Measurements from ENCODE around the gene CHRNB1.

The CHRNB1 gene

GRCh38 chr17:7403977-7404736 is 40.7 kb upstream of the CHRNB1 start, which contains the start of gene TMEM256 (continued):
- TF ChIP-seq PRDM10 (tag by site-specific recombination; IDR thresholded peaks at IDR 0.05) = peak; percentile 96
- TF ChIP-seq ZNF248 (tag by site-specific recombination; IDR thresholded peaks at IDR 0.05) = no peak
- TF ChIP-seq ZNF24 (tag by site-specific recombination; IDR thresholded peaks at IDR 0.05) = no peak

GRCh38 chr17:7404737-7405349 is 40.0 kb upstream of the CHRNB1 start:
- ChIA-PET CTCF (interaction anchor here (0.6 to 1.7 kb wide), 5 partner anchors 13 to 317 kb away, joined by 3 to 5 read pairs (median 3); no protein-coding TSS in a partner anchor), POLR2A (interaction anchor here (0.6 to 3.2 kb wide), 42 partner anchors 8 to 1543 kb away, joined by 3 to 67 read pairs (median 6); partner anchors contain the start of genes ACADVL, ATP1B2, CHRNB1 and DLG4)
- H3K27ac ChIP-seq (ENCODE audit: extremely low read depth, low read depth, low read length) = peak overlapping the region; percentile 31; the same call in 1 of the 2 replicates
- H3K9me3 ChIP-seq (ENCODE audit: control insufficient read depth, insufficient read depth, low read depth, low read length) = no peaks in the 10 kb centered on the region
- H3K4me1 ChIP-seq (ENCODE audit: control insufficient read depth, insufficient read depth, low read length) = peaks cover 8% of the 10 kb centered on the region
- H3K36me3 ChIP-seq (ENCODE audit: control insufficient read depth in 2 of 2, insufficient read depth in 1 of 2, low read length in 2 of 2) = peaks cover 6 to 21% of the 10 kb centered on the region in 2 experiments; a peak in 2 of 3 replicates
- H3K4me3 ChIP-seq (ENCODE audit: low read depth, low read length) = peak overlapping the region; percentile 69
- no peak for TF ChIP-seq ZNF280C (tag by site-specific recombination; IDR thresholded peaks at IDR 0.05)
- no peak for TF ChIP-seq ZNF621 (tag by site-specific recombination; IDR thresholded peaks at IDR 0.05)
- TF ChIP-seq ZBTB11 (tag by site-specific recombination; conservative IDR thresholded peaks at IDR 0.05; ENCODE audit: low read depth) = no peak
- no peak for TF ChIP-seq ZNF645 (tag by site-specific recombination; IDR thresholded peaks at IDR 0.05)
- TF ChIP-seq ZNF155 (tag by site-specific recombination; IDR thresholded peaks at IDR 0.05) = no peak
- TF ChIP-seq ZNF639 (tag by site-specific recombination; IDR thresholded peaks at IDR 0.05) = no peak
- TF ChIP-seq TSHZ1 (tag by site-specific recombination; IDR thresholded peaks at IDR 0.05; ENCODE audit: borderline replicate concordance) = no peak
- peak; percentile 70 for TF ChIP-seq ZBTB26 (tag by site-specific recombination; optimal IDR thresholded peaks at IDR 0.05)
- no peak for TF ChIP-seq AEBP2 (tag by site-specific recombination; IDR thresholded peaks at IDR 0.05; ENCODE audit: borderline replicate concordance)
- peak; percentile 80; the same call in 1 of the 2 replicates for TF ChIP-seq ZXDB (tag by site-specific recombination; IDR thresholded peaks at IDR 0.05)
